Neural progenitor cell (in vitro differentiated cells): Measurements from ENCODE around the gene SNX2. TPM values are rescaled to one million over a fixed set of nuclear protein-coding genes. Genes with fewer than 3 reads are reported as not detected.

Experiments used
- DNase-seq: peaks from one replicate; pipeline ENCODE4 v3.0.0-alpha.2; 2016; ENCODE audit warnings: low spot score
- H2AFZ ChIP-seq: fragments of 200-600 bp; sonication (generic); replicated peaks from 2 replicates; pipeline ENCODE4 v1.6.1; 2016; ENCODE audit warnings: antibody characterized with exemption
- H3F3A ChIP-seq: fragments of 200-600 bp; sonication (generic); 2 replicates; pipeline ENCODE4 v1.6.1; 2016; ENCODE audit warnings: antibody characterized with exemption, low read depth
- H3K27ac ChIP-seq: fragments of 200-600 bp; sonication (generic); 2 replicates; pipeline ENCODE4 v1.5.1; 2016; ENCODE audit warnings: mild to moderate bottlenecking
- H3K27me3 ChIP-seq: fragments of 200-600 bp; sonication (generic); 2 replicates; pipeline ENCODE4 v1.6.1; 2016; ENCODE audit warnings: mild to moderate bottlenecking, moderate library complexity
- H3K36me3 ChIP-seq: fragments of 200-600 bp; sonication (generic); 2 replicates; pipeline ENCODE4 v1.5.1; 2016
- H3K4me1 ChIP-seq: fragments of 200-600 bp; sonication (generic); 2 replicates; pipeline ENCODE4 v1.6.1; 2016; ENCODE audit warnings: mixed run types
- H3K4me2 ChIP-seq: fragments of 200-600 bp; sonication (generic); 2 replicates; pipeline ENCODE4 v1.6.1; 2016
- H3K4me3 ChIP-seq: fragments of 200-600 bp; sonication (generic); 2 replicates; pipeline ENCODE4 v1.5.1; 2016
- H3K79me2 ChIP-seq: fragments of 200-600 bp; sonication (generic); 2 replicates; pipeline ENCODE4 v1.6.1; 2016; ENCODE audit warnings: low read depth
- H3K9ac ChIP-seq: fragments of 200-600 bp; sonication (generic); 2 replicates; pipeline ENCODE4 v1.6.1; 2016
- H3K9me3 ChIP-seq: fragments of 200-600 bp; sonication (generic); 2 replicates; pipeline ENCODE4 v1.5.1; 2016; ENCODE audit warnings: low read depth
- H4K20me1 ChIP-seq: fragments of 200-600 bp; sonication (generic); 2 replicates; pipeline ENCODE4 v1.6.1; 2016; ENCODE audit warnings: low read depth
- H3K27ac Mint-ChIP-seq: 3 replicates; pipeline ENCODE4 v1.8.0; 2021; ENCODE audit warnings: mixed read lengths
- H3K27me3 Mint-ChIP-seq: 2 replicates; pipeline ENCODE4 v1.8.0; 2022; ENCODE audit warnings: low read depth, mild to moderate bottlenecking, inconsistent platforms, moderate library complexity, mixed read lengths; ENCODE audit not compliant: insufficient read depth
- H3K36me3 Mint-ChIP-seq: 3 replicates; pipeline ENCODE4 v1.8.0; 2021; ENCODE audit warnings: mixed read lengths
- H3K4me1 Mint-ChIP-seq: 3 replicates; pipeline ENCODE4 v1.8.0; 2021; ENCODE audit warnings: mixed read lengths
- H3K4me3 Mint-ChIP-seq: 3 replicates; pipeline ENCODE4 v1.8.0; 2021; ENCODE audit warnings: mild to moderate bottlenecking, moderate library complexity, mixed read lengths
- H3K9me3 Mint-ChIP-seq: 3 replicates; pipeline ENCODE4 v1.8.0; 2020; ENCODE audit warnings: mixed read lengths
- CTCF ChIP-seq: fragments of 200-600 bp; sonication (generic); IDR thresholded peaks from 2 replicates; pipeline ENCODE4 v1.5.1; 2017; ENCODE audit warnings: antibody characterized with exemption, mild to moderate bottlenecking
- EZH2 ChIP-seq: fragments of 200-600 bp; sonication (generic); IDR thresholded peaks from 2 replicates; pipeline ENCODE4 v1.6.1; 2017; ENCODE audit warnings: antibody characterized with exemption, mild to moderate bottlenecking, moderate library complexity
- EZH2phosphoT487 ChIP-seq: fragments of 200-600 bp; sonication (generic); IDR thresholded peaks from 2 replicates; pipeline ENCODE4 v1.6.1; 2017; ENCODE audit warnings: antibody characterized with exemption
- total RNA-seq: library from RNA; depleted of rRNA; stranded (reverse); fragments of >200 nt; gene quantifications from 2 replicates; pipeline ENCODE4 v1.2.3, GENCODE V29; 2015; ENCODE audit warnings: low replicate concordance

SNX2 gene
- total RNA-seq, 1 donor from 2014 or later: 73.0 TPM

GRCh38 chr5:122835681-122836080 lies 60.8 kb downstream of the SNX2 start:
- TF ChIP-seq EZH2: no peak
- Mint-ChIP-seq H3K36me3 (peaks cover 4% of the 10 kb centered on the region), H3K4me1 (no peaks in the 10 kb centered on the region), H3K27ac (no peak overlapping the region), H3K27me3 (no peaks in the 10 kb centered on the region), H3K9me3 (peaks cover 2% of the 10 kb centered on the region), H3K4me3 (no peak overlapping the region)
- H3K9ac ChIP-seq: no peak overlapping the region
- no peak overlapping the region for H3K4me2 ChIP-seq
- H3K4me3 ChIP-seq: no peak overlapping the region
- H4K20me1 ChIP-seq: no peaks in the 10 kb centered on the region
- no peaks in the 10 kb centered on the region for H3K79me2 ChIP-seq
- no peaks in the 10 kb centered on the region for H3K27me3 ChIP-seq
- H3K4me1 ChIP-seq: peaks cover 10% of the 10 kb centered on the region
- DNase-seq: no peak
- no peaks in the 10 kb centered on the region for H3K36me3 ChIP-seq
- no peaks in the 10 kb centered on the region for H3K9me3 ChIP-seq
- H2AFZ ChIP-seq: no peak overlapping the region
- H3K27ac ChIP-seq: no peak overlapping the region
- H3F3A ChIP-seq: no peaks in the 10 kb centered on the region

DNA sequence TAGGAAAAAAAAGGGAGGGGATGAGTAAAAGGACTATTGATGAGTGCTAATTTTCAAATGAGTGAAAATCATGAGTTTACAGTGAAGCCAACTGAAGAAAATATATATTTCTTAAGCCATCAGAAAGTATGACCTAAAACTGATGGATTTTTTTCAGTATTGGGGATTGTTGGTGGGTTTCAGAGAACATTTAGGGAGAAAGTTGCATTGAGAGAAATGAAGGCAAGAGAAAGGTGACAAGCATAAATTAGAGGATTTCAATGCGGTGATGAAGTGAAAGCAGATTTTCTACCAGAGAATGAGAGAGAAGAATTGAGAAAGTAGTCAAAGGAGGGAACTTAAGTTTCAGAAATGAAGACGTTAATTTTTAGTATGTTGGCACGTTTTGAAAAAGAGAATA lies 62.1 kb downstream of the SNX2 start:
- no peak for DNase-seq
- Histone ChIP-seq H3K9ac (no peak overlapping the region), H3F3A (no peaks in the 10 kb centered on the region), H3K27me3 (no peaks in the 10 kb centered on the region), H4K20me1 (no peaks in the 10 kb centered on the region), H3K79me2 (no peaks in the 10 kb centered on the region), H3K4me2 (no peak overlapping the region), H3K4me3 (no peak overlapping the region), H3K9me3 (no peaks in the 10 kb centered on the region), H3K4me1 (peaks cover 10% of the 10 kb centered on the region), H3K36me3 (no peaks in the 10 kb centered on the region), H3K27ac (no peak overlapping the region), H2AFZ (no peak overlapping the region)
- TF ChIP-seq EZH2phosphoT487: no peak
- no peak for TF ChIP-seq EZH2
- no peak for TF ChIP-seq CTCF
- Mint-ChIP-seq H3K36me3 (peaks cover 4% of the 10 kb centered on the region), H3K9me3 (peaks cover 2% of the 10 kb centered on the region), H3K4me1 (no peaks in the 10 kb centered on the region), H3K27me3 (no peaks in the 10 kb centered on the region), H3K27ac (no peak overlapping the region), H3K4me3 (no peak overlapping the region)

GRCh38 chr5:122839731-122840130 lies 64.9 kb downstream of the SNX2 start:
- Histone ChIP-seq H3K4me3 (no peak overlapping the region), H3K27ac (no peak overlapping the region), H3K4me2 (no peak overlapping the region), H3K4me1 (peaks cover 10% of the 10 kb centered on the region), H3K36me3 (no peaks in the 10 kb centered on the region), H3K9me3 (no peaks in the 10 kb centered on the region), H3F3A (no peaks in the 10 kb centered on the region), H2AFZ (no peak overlapping the region), H3K9ac (no peak overlapping the region), H4K20me1 (no peaks in the 10 kb centered on the region), H3K27me3 (peaks cover 16% of the 10 kb centered on the region), H3K79me2 (no peaks in the 10 kb centered on the region)
- DNase-seq: no peak
- Mint-ChIP-seq H3K27ac (no peak overlapping the region), H3K4me3 (no peak overlapping the region), H3K4me1 (peaks cover 6% of the 10 kb centered on the region), H3K9me3 (peaks cover 5% of the 10 kb centered on the region), H3K36me3 (peaks cover 7% of the 10 kb centered on the region), H3K27me3 (peaks cover 4% of the 10 kb centered on the region)
- TF ChIP-seq EZH2 (no peak), CTCF (no peak), EZH2phosphoT487 (no peak)

DNA sequence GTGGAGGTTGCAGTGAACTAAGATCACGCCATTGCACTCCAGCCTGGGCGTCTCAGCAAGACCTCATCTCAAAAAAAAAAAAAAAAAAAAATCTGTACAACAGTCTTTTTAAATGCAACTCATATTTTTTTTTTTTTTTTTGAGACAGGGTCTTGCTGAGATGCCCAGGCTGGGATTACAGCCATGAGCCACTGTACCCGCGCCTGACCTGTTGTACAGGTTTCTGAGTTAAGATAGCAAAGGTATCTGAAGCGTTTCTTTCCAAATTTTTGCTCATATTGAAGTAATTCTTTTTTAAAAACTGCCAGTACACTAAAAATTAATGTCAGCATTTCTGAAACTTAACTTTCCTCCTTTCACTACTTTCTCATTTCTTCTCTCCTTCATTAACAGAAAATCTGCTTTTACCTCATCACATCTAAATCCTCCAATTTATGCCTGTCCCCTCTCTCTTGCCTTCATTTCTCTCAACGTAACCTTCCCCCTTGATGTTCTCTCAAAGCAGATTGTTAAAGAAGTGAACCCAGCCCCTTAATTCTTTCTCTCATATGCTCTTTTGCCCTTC lies 67.2 kb downstream of the SNX2 start:
- Mint-ChIP-seq H3K36me3 (peaks cover 7% of the 10 kb centered on the region), H3K4me1 (peaks cover 19% of the 10 kb centered on the region), H3K4me3 (no peak overlapping the region), H3K9me3 (peaks cover 5% of the 10 kb centered on the region), H3K27ac (no peak overlapping the region), H3K27me3 (peaks cover 4% of the 10 kb centered on the region)
- no peaks in the 10 kb centered on the region for H3K79me2 ChIP-seq
- H3K9ac ChIP-seq: no peak overlapping the region
- no peak overlapping the region for H3K4me2 ChIP-seq
- no peaks in the 10 kb centered on the region for H4K20me1 ChIP-seq
- H3K4me3 ChIP-seq: no peak overlapping the region
- H3K36me3 ChIP-seq: no peaks in the 10 kb centered on the region
- H3K27me3 ChIP-seq: peaks cover 20% of the 10 kb centered on the region
- no peaks in the 10 kb centered on the region for H3K9me3 ChIP-seq
- H3K4me1 ChIP-seq: peaks cover 7% of the 10 kb centered on the region
- peaks cover 16% of the 10 kb centered on the region for H3F3A ChIP-seq
- TF ChIP-seq EZH2 (no peak), CTCF (no peak), EZH2phosphoT487 (no peak)
- H3K27ac ChIP-seq: no peak overlapping the region
- no peak overlapping the region for H2AFZ ChIP-seq
- DNase-seq: no peak
